ENCODE data around the gene ITPR2.

DNA sequence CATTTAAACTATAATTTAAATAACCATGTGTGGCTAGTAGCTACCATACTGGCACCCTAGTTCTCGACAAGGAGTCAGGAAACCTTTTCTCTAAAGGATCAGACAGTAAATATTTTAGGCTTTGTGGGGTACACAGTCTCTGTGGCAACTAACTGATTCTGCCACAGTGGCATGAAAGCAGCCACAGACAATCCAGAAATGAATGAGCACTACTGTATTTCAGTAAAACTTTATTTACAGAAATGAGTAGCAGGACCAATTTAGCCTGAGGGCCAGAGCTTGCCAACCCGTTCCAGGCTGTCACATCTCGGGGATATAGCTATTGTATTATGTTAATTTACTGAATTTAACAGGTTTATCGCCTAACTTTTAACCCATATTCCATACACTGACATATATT is 278.7 kb downstream of the ITPR2 start:
- TF ChIP-seq, protein P1, sequence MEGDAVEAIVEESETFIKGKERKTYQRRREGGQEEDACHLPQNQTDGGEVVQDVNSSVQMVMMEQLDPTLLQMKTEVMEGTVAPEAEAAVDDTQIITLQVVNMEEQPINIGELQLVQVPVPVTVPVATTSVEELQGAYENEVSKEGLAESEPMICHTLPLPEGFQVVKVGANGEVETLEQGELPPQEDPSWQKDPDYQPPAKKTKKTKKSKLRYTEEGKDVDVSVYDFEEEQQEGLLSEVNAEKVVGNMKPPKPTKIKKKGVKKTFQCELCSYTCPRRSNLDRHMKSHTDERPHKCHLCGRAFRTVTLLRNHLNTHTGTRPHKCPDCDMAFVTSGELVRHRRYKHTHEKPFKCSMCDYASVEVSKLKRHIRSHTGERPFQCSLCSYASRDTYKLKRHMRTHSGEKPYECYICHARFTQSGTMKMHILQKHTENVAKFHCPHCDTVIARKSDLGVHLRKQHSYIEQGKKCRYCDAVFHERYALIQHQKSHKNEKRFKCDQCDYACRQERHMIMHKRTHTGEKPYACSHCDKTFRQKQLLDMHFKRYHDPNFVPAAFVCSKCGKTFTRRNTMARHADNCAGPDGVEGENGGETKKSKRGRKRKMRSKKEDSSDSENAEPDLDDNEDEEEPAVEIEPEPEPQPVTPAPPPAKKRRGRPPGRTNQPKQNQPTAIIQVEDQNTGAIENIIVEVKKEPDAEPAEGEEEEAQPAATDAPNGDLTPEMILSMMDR (IDR thresholded peaks at IDR 0.05), result no peak
- no peak for TF ChIP-seq USF1 (IDR thresholded peaks at IDR 0.05; ENCODE audit: borderline replicate concordance, low read depth)
